Liver (tissue), 9 donors: ENCODE data around the gene SNX19. TPM values are rescaled to one million over a fixed set of nuclear protein-coding genes. Genes with fewer than 3 reads are reported as not detected.

Source experiments
- DNase-seq: peaks from one replicate; pipeline ENCODE4 v3.0.0-alpha.2; 2017; ENCODE audit warnings: low spot score
- H3K27ac ChIP-seq, 2 donors: one replicate each; pipeline ENCODE4 v1.7.0; 2013; ENCODE audit warnings: inconsistent platforms in 2 of 2, low read length in 2 of 2, control low read depth in 1 of 2, low read depth in 1 of 2, mild to moderate bottlenecking in 1 of 2
- H3K27me3 ChIP-seq, 4 donors: one replicate each; pipeline versions ENCODE4 v1.6.1 to v1.7.0; 2013; ENCODE audit warnings: low read length in 3 of 4, inconsistent platforms in 1 of 4, mild to moderate bottlenecking in 1 of 4, moderate library complexity in 1 of 4; ENCODE audit not compliant: control insufficient read depth in 4 of 4, insufficient read depth in 4 of 4
- H3K36me3 ChIP-seq, 4 donors: one replicate each; pipeline versions ENCODE4 v1.6.1 to v1.7.0; 2013; ENCODE audit warnings: low read length in 3 of 4, mild to moderate bottlenecking in 3 of 4, low read depth in 1 of 4, moderate library complexity in 1 of 4; ENCODE audit not compliant: control insufficient read depth in 4 of 4, insufficient read depth in 3 of 4
- H3K4me1 ChIP-seq, 4 donors: one replicate each; pipeline versions ENCODE4 v1.6.1 to v1.7.0; 2013; ENCODE audit warnings: low read length in 3 of 4, mild to moderate bottlenecking in 3 of 4, moderate library complexity in 1 of 4; ENCODE audit not compliant: control insufficient read depth in 4 of 4, insufficient read depth in 4 of 4
- H3K4me3 ChIP-seq, 3 donors: one replicate each; pipeline versions ENCODE4 v1.6.1 to v1.7.0; 2013; ENCODE audit warnings: low read length in 3 of 3, control low read depth in 1 of 3, low read depth in 1 of 3, mild to moderate bottlenecking in 1 of 3
- H3K9ac ChIP-seq, 2 donors: one replicate each; pipeline ENCODE4 v1.7.0; 2013; ENCODE audit warnings: low read length in 2 of 2, mild to moderate bottlenecking in 2 of 2, moderate library complexity in 2 of 2, control low read depth in 1 of 2, low read depth in 1 of 2
- H3K9me3 ChIP-seq, 4 donors: one replicate each; pipeline versions ENCODE4 v1.6.1 to v1.7.0; 2013; ENCODE audit warnings: low read length in 3 of 4; ENCODE audit not compliant: control insufficient read depth in 4 of 4
- ATF3 ChIP-seq: IDR thresholded peaks from 2 replicates; pipeline ENCODE4 v1.6.1; 2016; ENCODE audit warnings: antibody characterized with exemption
- CTCF ChIP-seq: fragments of 150-350 bp; IDR thresholded peaks from 2 replicates; pipeline ENCODE4 v1.5.1; 2017; ENCODE audit warnings: improper control_type of control experiment, low read depth, low read length; ENCODE audit not compliant: missing input control
- EGR1 ChIP-seq, 2 donors: IDR thresholded peaks; 2 replicates each; pipeline ENCODE4 v1.6.1; 2016 to 2018; ENCODE audit warnings: antibody characterized with exemption in 2 of 2, low read depth in 2 of 2
- FOXA1 ChIP-seq: IDR thresholded peaks from 2 replicates; pipeline ENCODE4 v1.6.1; 2016; ENCODE audit warnings: antibody characterized with exemption
- FOXA2 ChIP-seq: IDR thresholded peaks from 2 replicates; pipeline ENCODE4 v1.6.1; 2016; ENCODE audit warnings: antibody characterized with exemption
- GABPA ChIP-seq, 2 donors: IDR thresholded peaks in 1 of 2; conservative IDR thresholded peaks in 1 of 2; 2 replicates each; pipeline ENCODE4 v1.6.1; 2016; ENCODE audit warnings: antibody characterized with exemption in 2 of 2, mild to moderate bottlenecking in 1 of 2, moderate library complexity in 1 of 2
- HNF4A ChIP-seq, 2 donors: conservative IDR thresholded peaks; 2 replicates each; pipeline ENCODE4 v1.6.1; 2016; ENCODE audit warnings: antibody characterized with exemption in 2 of 2, mild to moderate bottlenecking in 2 of 2
- HNF4G ChIP-seq: IDR thresholded peaks from 2 replicates; pipeline ENCODE4 v1.6.1; 2016; ENCODE audit warnings: antibody characterized with exemption
- JUND ChIP-seq, 2 donors: IDR thresholded peaks; 2 replicates each; pipeline ENCODE4 v1.6.1; 2016; ENCODE audit warnings: antibody characterized with exemption in 2 of 2
- MAX ChIP-seq: IDR thresholded peaks from 2 replicates; pipeline ENCODE4 v1.6.1; 2016; ENCODE audit warnings: antibody characterized with exemption
- NR2F2 ChIP-seq: IDR thresholded peaks from 2 replicates; pipeline ENCODE4 v1.6.1; 2016; ENCODE audit warnings: antibody characterized with exemption
- RAD21 ChIP-seq, 2 donors: IDR thresholded peaks; 2 replicates each; pipeline ENCODE4 v1.6.1; 2016; ENCODE audit warnings: antibody characterized with exemption in 2 of 2, mild to moderate bottlenecking in 2 of 2
- REST ChIP-seq: IDR thresholded peaks from 2 replicates; pipeline ENCODE4 v1.6.1; 2016; ENCODE audit warnings: antibody characterized with exemption, mild to moderate bottlenecking
- RXRA ChIP-seq, 2 donors: IDR thresholded peaks; 2 replicates each; pipeline ENCODE4 v1.6.1; 2017 to 2018; ENCODE audit warnings: antibody characterized with exemption in 2 of 2, mild to moderate bottlenecking in 1 of 2
- SP1 ChIP-seq: IDR thresholded peaks from 2 replicates; pipeline ENCODE4 v1.6.1; 2018; ENCODE audit warnings: antibody characterized with exemption, mild to moderate bottlenecking
- TAF1 ChIP-seq: conservative IDR thresholded peaks from 2 replicates; pipeline ENCODE4 v1.6.1; 2016; ENCODE audit warnings: antibody characterized with exemption, mild to moderate bottlenecking
- YY1 ChIP-seq: IDR thresholded peaks from 2 replicates; pipeline ENCODE4 v1.6.1; 2016; ENCODE audit warnings: antibody characterized with exemption, mild to moderate bottlenecking
- ZBTB33 ChIP-seq: IDR thresholded peaks from 2 replicates; pipeline ENCODE4 v1.6.1; 2016; ENCODE audit warnings: antibody characterized with exemption
- WGBS: extraction: QIAGEN DNeasy Blood & Tissue Kit; methylation state at CpG from one replicate; pipeline ENCODE4 v1.1.7; 2013; 5-methylcytosine and 5-hydroxymethylcytosine counted together
- polyA plus RNA-seq, 2 donors: library from polyadenylated mRNA; stranded (reverse) in 1 of 2; unstranded in 1 of 2; fragments of 200-250 nt in 1 of 2; fragments of >200 nt in 1 of 2; fragmentation: Nextera tagmentation in 1 of 2; extraction: Ambion mirVana in 1 of 2; gene quantifications; one replicate each; pipeline versions ENCODE4 v1.2.1 to v1.2.3, GENCODE V29; 2013 to 2015
- total RNA-seq, 2 donors: library from RNA; depleted of rRNA; stranded (reverse); fragments of >200 nt; gene quantifications; one replicate each; pipeline ENCODE4 v1.2.3, GENCODE V29; 2014
- donor health status: healthy.
- donor health status: healthy.
- donor health status: healthy.
- donor health status: healthy.
- donor health status: healthy.

SNX19 gene
- total and polyA plus RNA-seq, 4 donors = 16.5 to 94.5 (median 32.7) TPM

GRCh38 chr11:130872102-130872501, 44.2 kb downstream of the SNX19 start:
- no peak overlapping the region for H3K4me3 ChIP-seq
- no peak for DNase-seq
- 95% methylated on average over 5 of the region's 5 CpGs for WGBS
- H3K4me1 ChIP-seq = no peaks in the 10 kb centered on the region
- H3K36me3 ChIP-seq = peaks cover 0 to 26% (median 14%) of the 10 kb centered on the region in 4 donors
- TF ChIP-seq MAX (no peak), ATF3 (no peak), REST (no peak), FOXA2 (no peak), EGR1 (IDR thresholded peaks at IDR 0.05; ENCODE audit: low read depth in 2 of 2) (no peak), NR2F2 (no peak), RXRA (IDR thresholded peaks at IDR 0.05) (no peak), HNF4G (no peak), FOXA1 (no peak), ZBTB33 (no peak), JUND (IDR thresholded peaks at IDR 0.05) (no peak), SP1 (no peak), TAF1 (no peak), CTCF (no peak), YY1 (no peak), RAD21 (IDR thresholded peaks at IDR 0.05) (no peak), GABPA (IDR thresholded peaks at IDR 0.05 in 1 of 2, conservative IDR thresholded peaks at IDR 0.05 in 1 of 2) (no peak), HNF4A (conservative IDR thresholded peaks at IDR 0.05) (no peak)
- no peaks in the 10 kb centered on the region for H3K27me3 ChIP-seq
- H3K9me3 ChIP-seq = no peaks in the 10 kb centered on the region
- H3K27ac ChIP-seq = no peak overlapping the region
- no peak overlapping the region for H3K9ac ChIP-seq
